Effector memory CD4-positive, alpha-beta T cell (primary cell): ENCODE results near the gene TMCO2.

Experiments used
- DNase-seq, 3 donors: peaks; one replicate each; pipeline ENCODE4 v3.0.0-alpha.2; 2020
- H3K27ac ChIP-seq: 2 replicates; pipeline ENCODE4 v1.7.0; 2013; ENCODE audit warnings: mild to moderate bottlenecking, low read length, moderate library complexity; ENCODE audit not compliant: insufficient read depth, poor library complexity, severe bottlenecking
- H3K27me3 ChIP-seq: replicated peaks from 2 replicates; pipeline ENCODE4 v1.7.0; 2013; ENCODE audit warnings: mild to moderate bottlenecking, low read length; ENCODE audit not compliant: insufficient read depth, control insufficient read depth, poor library complexity, severe bottlenecking
- H3K36me3 ChIP-seq: 2 replicates; pipeline ENCODE4 v1.7.0; 2013; ENCODE audit warnings: mild to moderate bottlenecking, low read length, moderate library complexity; ENCODE audit not compliant: control insufficient read depth, insufficient read depth
- H3K4me1 ChIP-seq: 2 replicates; pipeline ENCODE4 v1.7.0; 2013; ENCODE audit warnings: low read length, mild to moderate bottlenecking; ENCODE audit not compliant: control insufficient read depth, insufficient read depth, poor library complexity, severe bottlenecking
- H3K4me3 ChIP-seq: 2 replicates; pipeline ENCODE4 v1.7.0; 2013; ENCODE audit warnings: low read length, low read depth, mild to moderate bottlenecking; ENCODE audit not compliant: insufficient read depth, poor library complexity, severe bottlenecking
- H3K9me3 ChIP-seq: 2 replicates; pipeline ENCODE4 v1.7.0; 2013; ENCODE audit warnings: mild to moderate bottlenecking, low read length, moderate library complexity; ENCODE audit not compliant: control insufficient read depth

TMCO2 gene

GRCh38 chr1:40301066-40301465 is 53.3 kb downstream of the TMCO2 start:
- Histone ChIP-seq H3K36me3 (no peaks in the 10 kb centered on the region), H3K9me3 (no peaks in the 10 kb centered on the region), H3K4me1 (no peaks in the 10 kb centered on the region), H3K27ac (no peak overlapping the region), H3K4me3 (no peak overlapping the region), H3K27me3 (no peaks in the 10 kb centered on the region)
- DNase-seq, result no peak
